ENCODE results near the gene SLC2A4RG.

SLC2A4RG gene

DNA sequence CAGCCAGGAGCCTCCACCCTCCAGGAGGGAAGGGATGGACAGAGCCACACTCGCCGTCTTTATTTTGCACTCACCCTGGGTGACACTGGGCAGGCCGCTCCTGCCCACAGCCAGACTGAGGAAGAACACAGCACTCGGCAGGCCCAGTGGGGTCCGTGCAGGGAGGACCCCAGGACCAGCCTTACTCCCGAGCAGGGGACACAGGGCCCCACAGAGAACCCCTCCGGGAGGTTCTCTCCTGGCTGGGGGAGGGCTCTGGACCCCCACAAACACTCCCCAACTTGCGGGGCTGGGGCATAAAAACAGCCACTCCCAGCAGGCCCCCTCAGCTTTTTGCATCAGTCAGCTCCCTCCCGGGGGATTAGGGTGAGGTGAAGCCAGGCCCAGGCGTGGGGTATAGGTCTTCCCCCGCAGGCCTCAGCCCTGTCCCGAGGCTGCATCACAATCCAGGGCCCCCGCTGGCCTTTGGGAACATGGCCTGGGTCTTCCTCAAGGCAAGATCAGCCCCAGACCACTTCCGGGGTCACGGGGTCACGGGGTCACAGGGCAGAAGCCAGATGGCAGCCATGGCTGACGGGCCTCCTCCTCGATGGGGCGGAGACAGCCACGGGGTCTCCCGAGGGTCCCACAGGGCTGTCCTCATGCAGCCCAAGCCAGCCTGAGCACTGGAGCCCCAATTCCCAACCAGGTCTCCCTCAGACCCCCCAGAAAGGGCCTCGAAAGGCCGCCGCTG is 39.9 kb upstream of the SLC2A4RG start:
- DNase-seq (ENCODE audit: low read depth), result no peak

DNA sequence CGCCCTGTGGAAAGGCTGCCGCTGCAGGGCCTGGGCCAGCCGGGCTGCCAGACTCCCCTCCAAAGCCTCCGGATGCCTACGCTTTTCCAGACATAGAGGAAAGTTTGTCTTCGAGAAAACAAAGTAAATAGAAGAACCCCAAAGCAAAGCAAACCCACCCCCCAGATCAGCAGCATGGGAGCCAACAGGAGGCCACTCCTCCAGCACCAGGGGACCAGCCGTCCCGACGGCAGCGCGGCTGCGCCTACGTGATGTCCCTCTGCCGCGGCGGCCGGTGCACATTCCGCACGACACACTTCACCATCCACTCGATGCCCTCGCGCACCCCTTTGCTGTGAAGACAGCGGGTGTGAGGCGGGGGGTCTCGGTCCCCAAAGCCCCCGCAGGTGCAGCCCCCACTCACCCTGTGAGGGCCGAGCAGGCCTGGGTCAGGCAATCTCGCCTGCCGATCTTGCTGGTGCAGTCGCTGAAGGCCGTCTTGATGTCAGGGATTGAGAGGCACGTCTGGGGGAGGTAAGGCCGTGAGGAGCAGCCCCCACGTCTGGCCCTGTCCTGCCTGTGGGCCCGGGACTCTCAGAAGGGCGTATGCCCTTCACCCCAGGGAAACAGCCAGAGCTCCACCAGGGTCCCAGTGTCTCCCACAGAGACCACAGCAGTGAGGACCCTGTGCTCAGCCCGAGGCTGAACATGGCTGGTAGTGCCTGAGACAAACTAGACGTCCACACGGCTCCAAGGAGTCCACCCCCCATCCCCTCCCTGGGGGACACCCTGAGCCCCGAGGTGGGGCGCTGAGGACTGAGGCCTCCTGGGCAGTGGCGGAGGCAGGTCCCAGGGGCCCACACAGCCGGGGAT is 39.2 kb upstream of the SLC2A4RG start:
- no peak for DNase-seq (ENCODE audit: low read depth)

GRCh38 chr20:63701051-63701328 is 38.6 kb upstream of the SLC2A4RG start:
- no peak for DNase-seq (ENCODE audit: low read depth)

- DNase-seq (ENCODE audit: low read depth), result no peak
Measured at GRCh38 chr20:63701329-63702035, 38.1 kb upstream of the SLC2A4RG start.

DNA sequence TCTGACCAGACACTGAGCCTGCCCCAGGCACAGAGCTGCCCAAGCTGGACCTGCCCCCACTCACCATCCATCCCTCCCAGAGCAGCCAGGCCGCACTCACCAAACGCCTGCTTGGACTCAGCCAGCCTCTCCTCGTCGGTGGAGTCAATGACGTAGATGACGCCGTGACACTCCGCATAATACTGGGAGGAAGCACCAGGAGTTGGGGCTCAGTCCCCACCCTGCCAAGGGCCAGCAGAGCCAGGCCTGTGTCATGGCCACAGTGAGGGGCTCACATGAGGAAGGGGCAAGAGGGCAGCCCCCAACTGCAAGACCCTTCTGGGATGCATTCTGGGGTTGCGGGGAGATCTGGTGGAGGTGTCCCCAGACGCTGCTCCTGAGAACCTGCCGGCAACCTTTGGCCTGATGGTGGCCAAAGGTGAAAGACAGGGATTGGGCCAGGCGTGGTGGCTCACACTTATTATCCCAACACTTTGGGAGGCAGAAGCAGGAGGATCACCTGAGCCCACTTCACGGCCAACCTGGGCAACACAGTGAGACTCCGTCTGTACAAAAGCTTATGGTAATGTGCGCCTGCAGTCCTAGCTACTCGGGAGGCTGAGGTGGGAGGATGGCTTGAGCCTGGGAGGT is 37.4 kb upstream of the SLC2A4RG start:
- DNase-seq (ENCODE audit: low read depth), result no peak

DNA sequence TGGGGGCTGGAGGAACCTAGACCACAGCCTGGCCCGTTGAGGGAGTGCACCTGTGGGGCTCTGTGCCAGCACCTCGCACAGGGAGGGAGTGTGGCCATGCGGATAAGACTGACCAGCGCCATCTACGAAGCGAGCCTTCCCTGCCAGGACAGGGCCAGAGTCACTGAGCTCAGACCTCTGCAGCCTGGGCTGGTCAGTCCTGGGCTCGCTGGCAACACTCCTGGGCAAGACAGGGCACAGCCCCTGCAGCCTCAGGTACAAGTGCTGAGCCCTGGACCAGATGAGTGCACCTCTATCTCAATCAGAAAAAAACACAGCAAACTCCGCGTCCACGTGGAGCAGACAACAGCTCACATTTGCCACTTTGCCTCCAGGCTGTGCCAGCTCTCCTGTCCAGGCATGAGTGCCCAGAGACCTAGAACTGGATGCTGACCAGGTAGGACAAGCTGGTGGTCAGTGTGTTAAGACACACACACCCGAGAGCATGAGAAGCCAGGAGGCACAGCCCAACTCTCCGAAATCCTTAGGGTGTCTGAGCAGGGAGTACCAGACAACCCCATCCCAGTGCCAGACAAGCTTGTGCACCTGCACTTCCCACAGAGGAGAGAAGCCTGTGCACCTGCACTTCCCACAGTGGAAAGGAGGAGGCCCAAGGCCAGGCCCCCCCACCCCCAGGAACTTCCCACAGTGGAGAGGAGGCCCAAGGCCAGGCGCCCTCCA is 36.7 kb upstream of the SLC2A4RG start:
- no peak for DNase-seq (ENCODE audit: low read depth)

- no peak for DNase-seq (ENCODE audit: low read depth)
Measured at GRCh38 chr20:63703471-63703975, 36.1 kb upstream of the SLC2A4RG start.

DNA sequence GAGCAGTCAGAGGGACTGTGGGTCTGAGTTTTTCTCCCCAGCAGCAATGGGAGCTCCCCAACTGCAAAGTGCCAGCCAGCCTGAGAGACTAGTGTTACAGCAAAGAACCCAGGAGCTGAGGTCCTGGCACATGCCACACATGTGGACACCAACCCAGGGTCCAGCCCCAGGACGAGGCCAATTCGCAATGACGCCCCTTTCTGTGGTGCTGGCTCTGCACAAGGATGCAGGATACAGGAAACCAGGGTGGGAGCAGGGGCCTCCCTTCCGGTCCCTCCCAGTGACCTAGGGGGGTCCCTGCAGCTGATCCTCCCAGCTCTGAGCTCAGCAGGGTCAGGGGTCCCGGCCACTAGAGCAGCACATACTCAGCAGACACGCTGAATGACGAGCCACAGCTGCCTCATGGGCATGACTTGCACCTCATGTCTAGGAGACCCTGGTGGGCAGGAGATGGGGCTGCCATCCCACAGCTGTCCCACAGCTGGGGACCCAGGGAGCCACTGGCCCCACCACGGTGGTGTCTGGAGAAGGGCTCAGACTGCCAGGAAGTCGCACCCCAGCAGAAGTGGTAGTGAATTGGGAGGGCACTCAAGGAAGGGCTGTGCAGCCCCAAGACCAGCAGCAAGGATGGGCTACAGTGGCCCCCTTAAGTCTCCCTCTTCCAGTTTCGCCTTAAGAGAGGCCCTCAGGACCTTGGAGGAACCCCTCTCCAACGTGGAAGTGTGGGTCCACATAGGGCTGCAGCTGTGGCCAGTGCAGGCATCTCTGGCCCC is 35.4 kb upstream of the SLC2A4RG start:
- DNase-seq (ENCODE audit: low read depth), result no peak

DNA sequence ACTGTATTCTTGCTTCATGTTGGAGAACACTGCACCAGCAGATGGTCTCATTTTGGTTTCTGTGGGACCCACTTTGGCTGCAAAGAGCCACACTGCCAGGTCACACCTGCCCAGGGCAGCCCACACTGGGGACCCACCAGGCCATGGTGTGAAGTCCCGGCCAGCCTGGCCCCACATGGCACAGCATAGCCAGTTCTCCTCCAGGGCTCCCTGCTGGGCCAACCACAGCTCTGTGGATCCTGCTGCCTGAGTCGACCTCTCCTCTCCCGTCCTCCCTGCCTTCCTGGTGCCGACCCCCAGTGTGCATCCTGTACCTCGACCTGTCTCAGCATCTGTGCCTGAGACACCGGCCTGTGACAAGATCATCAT is 34.8 kb upstream of the SLC2A4RG start:
- DNase-seq (ENCODE audit: low read depth), result no peak

GRCh38 chr20:63705232-63706026 is 34.1 kb upstream of the SLC2A4RG start:
- no peak for DNase-seq (ENCODE audit: low read depth)

DNA sequence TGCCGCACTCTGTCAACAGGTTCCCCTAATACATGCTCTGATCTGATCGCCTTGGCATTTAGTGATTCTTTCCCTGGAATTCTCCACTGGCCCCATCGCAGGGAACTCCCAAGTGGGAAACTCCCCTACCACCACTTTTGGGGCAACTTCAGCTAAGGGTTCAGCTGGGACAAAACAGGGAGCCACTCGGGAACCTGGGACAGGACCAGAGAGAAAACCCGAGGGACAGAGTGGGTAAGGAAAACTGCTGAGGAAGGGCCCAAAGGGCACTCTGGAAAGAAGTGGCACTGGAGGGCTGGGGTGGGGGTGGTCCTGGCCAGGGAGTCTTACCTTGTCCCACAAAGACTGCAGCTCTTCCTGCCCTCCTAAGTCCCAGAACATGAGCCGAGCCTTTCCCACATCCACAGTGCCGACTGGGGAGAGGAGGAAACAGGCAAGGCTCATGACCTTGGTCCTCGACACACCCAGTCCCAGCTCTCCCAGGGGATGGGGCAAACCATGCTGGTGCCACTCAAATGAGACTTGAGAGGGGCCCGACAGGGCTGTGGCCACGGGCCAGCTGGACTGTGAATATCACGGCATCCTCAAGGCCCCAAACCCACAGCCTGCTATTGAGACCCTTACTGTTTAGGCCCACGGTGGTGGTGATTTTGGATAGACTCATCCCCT is 33.4 kb upstream of the SLC2A4RG start:
- DNase-seq (ENCODE audit: low read depth), result no peak

- peak; percentile 47 for DNase-seq (ENCODE audit: low read depth)
Measured at GRCh38 chr20:63706852-63707557, 32.6 kb upstream of the SLC2A4RG start.

- peak; percentile 86 for DNase-seq (ENCODE audit: low read depth)
Measured at GRCh38 chr20:63707558-63708300, 31.8 kb upstream of the SLC2A4RG start, which contains the start of the genes ARFRP1 and ZGPAT. Gene ARFRP1, minus strand, starts transcription at chr20:63707976. Its CDS starts 885 bp downstream, at chr20:63707091. Gene ZGPAT, plus strand, starts transcription at chr20:63708039. Its CDS starts 542 bp downstream, at chr20:63708581.

DNA sequence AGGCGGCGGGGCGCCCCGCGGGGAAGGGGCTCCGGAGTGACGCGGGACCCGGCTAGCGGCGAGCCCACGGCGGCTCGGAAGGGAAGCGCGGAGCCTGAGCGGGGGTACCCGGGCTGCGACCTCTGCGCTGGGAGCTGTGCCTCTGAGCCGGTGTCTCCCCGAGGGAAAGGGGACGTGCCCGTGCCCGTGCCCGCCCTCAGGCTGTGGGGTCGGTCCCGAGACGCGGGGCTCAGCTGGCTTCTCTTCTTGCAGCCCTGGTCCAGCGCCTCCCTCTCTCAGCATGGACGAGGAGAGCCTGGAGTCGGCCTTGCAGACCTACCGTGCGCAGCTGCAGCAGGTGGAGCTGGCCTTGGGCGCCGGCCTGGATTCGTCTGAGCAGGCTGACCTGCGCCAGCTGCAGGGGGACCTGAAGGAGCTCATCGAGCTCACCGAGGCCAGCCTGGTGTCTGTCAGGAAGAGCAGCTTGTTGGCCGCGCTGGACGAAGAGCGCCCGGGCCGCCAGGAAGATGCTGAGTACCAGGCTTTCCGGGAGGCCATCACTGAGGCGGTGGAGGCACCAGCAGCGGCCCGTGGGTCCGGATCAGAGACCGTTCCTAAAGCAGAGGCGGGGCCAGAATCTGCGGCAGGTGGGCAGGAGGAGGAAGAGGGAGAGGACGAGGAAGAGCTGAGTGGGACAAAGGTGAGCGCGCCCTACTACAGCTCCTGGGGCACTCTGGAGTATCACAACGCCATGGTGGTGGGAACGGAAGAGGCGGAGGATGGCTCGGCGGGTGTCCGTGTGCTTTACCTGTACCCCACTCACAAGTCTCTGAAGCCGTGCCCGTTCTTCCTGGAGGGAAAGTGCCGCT is 31.1 kb upstream of the SLC2A4RG start:
- DNase-seq (ENCODE audit: low read depth), result no peak

GRCh38 chr20:63709149-63709527 is 30.4 kb upstream of the SLC2A4RG start:
- no peak for DNase-seq (ENCODE audit: low read depth)

GRCh38 chr20:63711085-63711645 is 28.4 kb upstream of the SLC2A4RG start:
- no peak for DNase-seq (ENCODE audit: low read depth)

DNA sequence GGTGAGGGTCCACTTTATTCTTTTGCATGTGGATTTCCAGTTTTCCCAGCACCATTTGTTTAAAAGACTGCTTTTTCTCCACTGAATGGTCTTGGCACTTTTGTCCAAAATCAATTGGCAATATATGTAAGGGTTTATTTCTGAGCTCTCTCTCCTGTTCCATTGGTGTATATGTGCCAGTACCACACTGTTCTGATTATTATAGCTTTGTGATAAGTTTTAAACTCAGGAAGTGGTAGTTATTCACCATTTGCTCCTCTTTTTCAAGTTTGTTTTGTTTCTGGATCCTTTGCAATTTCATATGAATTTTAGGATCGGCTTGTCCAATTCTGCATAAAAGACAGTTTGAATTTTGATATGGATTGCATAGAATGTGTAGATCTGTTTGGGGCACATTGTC is 27.4 kb upstream of the SLC2A4RG start:
- no peak for DNase-seq (ENCODE audit: low read depth)

Data from activated T-helper 1 cell treated with Interleukin-2 at 50 U/mL for 16 hours (primary cell).